Activated B cell treated with CpG ODN at 0.5 μM for 24 hours (primary cell): ENCODE measurements around the gene GABBR1. TPM values are rescaled to one million over a fixed set of nuclear protein-coding genes. Genes with fewer than 3 reads are reported as not detected.

Experiments used
- ATAC-seq: fragments of 200-7000 bp; cut with Tn5 transposase; one replicate; pipeline ENCODE4 v1.10.0; 2021; ENCODE audit warnings: low read depth, mild to moderate bottlenecking, moderate library complexity
- CTCF ChIA-PET: fragments of 350-600 bp; sonication (Branson Sonifier 250); formaldehyde crosslinking; loops from one replicate; lab custom pipeline; 2021; ENCODE audit warnings: antibody characterized with exemption; lab: Charles Lee
- POLR2A ChIA-PET: fragments of 350-600 bp; sonication (Branson Sonifier 250); formaldehyde crosslinking; loops from one replicate; lab custom pipeline; 2021; ENCODE audit warnings: antibody characterized with exemption; lab: Charles Lee
- DNase-seq: peaks from one replicate; pipeline ENCODE4 v3.0.0; 2022
- H3K27ac Mint-ChIP-seq: one replicate; pipeline ENCODE4 v1.8.0; 2020; ENCODE audit warnings: mixed read lengths
- H3K27me3 Mint-ChIP-seq: one replicate; pipeline ENCODE4 v1.8.0; 2021; ENCODE audit warnings: mixed read lengths
- H3K36me3 Mint-ChIP-seq: one replicate; pipeline ENCODE4 v1.8.0; 2021; ENCODE audit warnings: low read depth, mixed read lengths
- H3K4me1 Mint-ChIP-seq: one replicate; pipeline ENCODE4 v1.8.0; 2021; ENCODE audit warnings: mixed read lengths
- H3K4me3 Mint-ChIP-seq: one replicate; pipeline ENCODE4 v1.8.0; 2020; ENCODE audit warnings: mild to moderate bottlenecking, mixed read lengths
- H3K9me3 Mint-ChIP-seq: one replicate; pipeline ENCODE4 v1.8.0; 2020; ENCODE audit warnings: mixed read lengths
- CTCF ChIP-seq: fragments of 200-600 bp; IDR thresholded peaks from one replicate; pipeline ENCODE4 v1.8.0; 2022; ENCODE audit warnings: antibody characterized with exemption, mild to moderate bottlenecking
- intact Hi-C: fragments of 100-400 bp; cut with micrococcal nuclease; formaldehyde crosslinking; loops from one replicate; pipeline ENCODE4 v1.15.1; 2024
- total RNA-seq: library from RNA; stranded (reverse); gene quantifications from 2 replicates; pipeline ENCODE4 v1.2.3, GENCODE V29; 2022

GABBR1 gene
- total RNA-seq, 1 donor from 2014 or later: 117 TPM

GRCh38 chr6:29637247-29637646 lies 4.3 kb upstream of the GABBR1 start:
- ATAC-seq: no peak
- H3K4me1 Mint-ChIP-seq: peaks cover 40% of the 10 kb centered on the region
- no peaks in the 10 kb centered on the region for H3K27me3 Mint-ChIP-seq
- intact Hi-C loops: no loop called here
- no peak overlapping the region for H3K27ac Mint-ChIP-seq
- H3K4me3 Mint-ChIP-seq: no peak overlapping the region
- no peak for TF ChIP-seq CTCF
- H3K9me3 Mint-ChIP-seq: no peaks in the 10 kb centered on the region
- CTCF ChIA-PET: interaction anchor here (4.8 kb wide), 1 partner anchor 13 kb away, joined by 30 read pairs; no protein-coding TSS in a partner anchor
- DNase-seq: no peak
- peaks cover 6% of the 10 kb centered on the region for H3K36me3 Mint-ChIP-seq
- POLR2A ChIA-PET: no interaction called here

- no peaks in the 10 kb centered on the region for H3K9me3 Mint-ChIP-seq
- H3K27ac Mint-ChIP-seq: peak overlapping the region; percentile 86
- ChIA-PET POLR2A (interaction anchor here (0.5 to 2.2 kb wide), 10 partner anchors 8 to 1247 kb away, joined by 3 to 47 read pairs (median 4); no protein-coding TSS in a partner anchor), CTCF (interaction anchor here (0.7 to 4.8 kb wide), 4 partner anchors 14 to 20 kb away, joined by 3 to 30 read pairs (median 10); no protein-coding TSS in a partner anchor)
- no peak for TF ChIP-seq CTCF
- DNase-seq (no peak), ATAC-seq (peak; percentile 1)
- intact Hi-C loops: loop anchor here (5.0 kb wide), 1 partner anchor 114 kb away; no protein-coding TSS in a partner anchor
- peaks cover 65% of the 10 kb centered on the region for H3K4me1 Mint-ChIP-seq
- peaks cover 17% of the 10 kb centered on the region for H3K36me3 Mint-ChIP-seq
- peak overlapping the region; percentile 84 for H3K4me3 Mint-ChIP-seq
- H3K27me3 Mint-ChIP-seq: no peaks in the 10 kb centered on the region
Observed at GRCh38 chr6:29633534-29633905, 537 bp upstream of the GABBR1 start.

GRCh38 chr6:29631860-29632731 lies 887 bp downstream of the GABBR1 start:
- no peak for TF ChIP-seq CTCF
- Mint-ChIP-seq H3K4me1 (peaks cover 68% of the 10 kb centered on the region), H3K36me3 (peaks cover 17% of the 10 kb centered on the region), H3K27ac (peak overlapping the region; percentile 72), H3K4me3 (peak overlapping the region; percentile 84), H3K9me3 (no peaks in the 10 kb centered on the region), H3K27me3 (no peaks in the 10 kb centered on the region)
- CTCF ChIA-PET: interaction anchor here (3.2 to 4.8 kb wide), 2 partner anchors 18 to 21 kb away, joined by 15 to 30 read pairs; no protein-coding TSS in a partner anchor
- ATAC-seq (peak; percentile 62), DNase-seq (peak; percentile 63)
- intact Hi-C loops: loop anchor here (5.0 kb wide), 1 partner anchor 115 kb away; no protein-coding TSS in a partner anchor
- POLR2A ChIA-PET: interaction anchor here (0.6 to 2.2 kb wide), 5 partner anchors 9 to 607 kb away, joined by 4 to 47 read pairs (median 5); no protein-coding TSS in a partner anchor

GRCh38 chr6:29631209-29631810 lies 1.7 kb downstream of the GABBR1 start:
- peak overlapping the region; percentile 43 for H3K27ac Mint-ChIP-seq
- CTCF ChIA-PET: interaction anchor here (1.7 kb wide), 1 partner anchor 19 kb away, joined by 5 read pairs; no protein-coding TSS in a partner anchor
- H3K9me3 Mint-ChIP-seq: no peaks in the 10 kb centered on the region
- H3K36me3 Mint-ChIP-seq: peaks cover 17% of the 10 kb centered on the region
- TF ChIP-seq CTCF: no peak
- H3K4me3 Mint-ChIP-seq: peak overlapping the region; percentile 84
- intact Hi-C loops: loop anchor here (5.0 kb wide), 1 partner anchor 116 kb away; no protein-coding TSS in a partner anchor
- DNase-seq (no peak), ATAC-seq (no peak)
- H3K4me1 Mint-ChIP-seq: peaks cover 71% of the 10 kb centered on the region
- POLR2A ChIA-PET: no interaction called here
- no peaks in the 10 kb centered on the region for H3K27me3 Mint-ChIP-seq
